CD4-positive, alpha-beta T cell treated with Interferon alpha-2 for 1 hour (primary cell): ENCODE results near the gene P2RX5.

Source experiments
- DNase-seq, 2 donors: peaks; one replicate each; pipeline ENCODE4 v3.0.0-alpha.2; 2020 to 2022

Gene P2RX5

DNA sequence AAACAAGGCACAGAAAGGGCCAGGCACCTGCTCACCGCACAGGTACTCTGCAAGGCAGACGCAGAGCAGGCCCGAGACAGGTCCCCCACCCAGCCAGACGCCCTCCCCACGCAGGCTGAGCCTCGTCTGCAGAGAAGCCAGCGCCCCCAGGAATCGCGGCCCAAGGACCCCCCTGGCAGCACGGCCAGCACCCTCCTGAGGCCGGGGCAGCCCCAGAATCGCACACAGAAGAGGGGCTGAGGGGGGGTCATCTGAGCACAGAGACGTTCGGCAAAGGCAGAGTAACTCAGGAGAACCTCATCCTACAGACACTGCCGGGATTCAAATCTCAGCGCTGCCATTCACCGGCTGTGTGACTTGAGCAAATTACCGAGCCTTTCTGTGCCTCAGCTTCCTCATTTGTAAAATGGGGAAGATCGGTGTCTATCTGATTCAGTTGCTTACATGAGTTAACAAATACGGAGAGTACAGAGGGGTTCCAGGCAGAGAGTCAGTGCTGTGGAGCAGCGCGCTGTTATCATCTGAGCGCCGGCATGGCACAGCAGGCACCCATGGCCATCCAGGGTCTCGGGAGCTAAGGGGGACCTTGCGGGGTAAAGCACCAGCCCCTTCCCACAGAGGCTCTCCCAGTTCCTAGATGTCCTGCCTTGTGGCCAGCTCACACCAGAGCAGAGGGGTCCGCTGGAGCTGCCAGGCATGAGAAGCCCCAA lies 17.0 kb downstream of the P2RX5 start:
- DNase-seq, result no peak

DNA sequence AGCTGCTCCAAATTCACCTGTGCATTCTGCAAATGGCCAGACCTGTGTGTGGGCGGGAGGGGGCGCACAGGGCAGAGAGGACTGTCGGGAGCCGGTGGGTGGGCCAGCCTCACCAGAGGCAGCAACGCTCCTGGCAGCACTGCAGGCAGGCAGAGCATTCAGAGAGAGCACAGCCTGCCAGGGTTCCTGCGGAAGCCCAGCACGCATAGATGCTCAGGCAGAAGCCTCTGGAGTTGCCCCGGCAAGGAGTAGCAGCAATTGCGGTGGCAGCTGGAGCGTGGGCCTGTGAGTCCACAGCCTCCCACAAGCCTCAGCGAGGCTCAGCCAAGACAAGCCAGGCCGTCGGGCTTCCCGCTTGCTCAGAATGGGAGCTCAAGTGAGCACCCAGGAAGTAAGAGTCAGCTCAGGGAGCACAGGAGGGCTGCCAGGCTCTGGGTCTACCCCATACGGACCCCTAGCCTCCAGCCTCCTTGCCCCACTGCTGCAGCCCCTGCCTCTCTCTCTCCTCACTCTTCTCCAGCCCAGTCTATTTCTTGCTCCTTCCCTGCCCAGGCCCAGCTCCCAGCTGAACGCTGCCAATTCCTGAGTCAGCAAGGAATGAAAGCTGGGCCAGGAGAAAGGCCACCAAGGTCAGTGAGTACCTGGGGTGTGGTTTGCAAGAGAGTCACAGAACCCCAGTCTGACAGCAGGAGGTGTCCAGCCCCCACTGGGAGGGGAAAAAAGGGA lies 17.7 kb downstream of the P2RX5 start:
- DNase-seq, result no peak

DNA sequence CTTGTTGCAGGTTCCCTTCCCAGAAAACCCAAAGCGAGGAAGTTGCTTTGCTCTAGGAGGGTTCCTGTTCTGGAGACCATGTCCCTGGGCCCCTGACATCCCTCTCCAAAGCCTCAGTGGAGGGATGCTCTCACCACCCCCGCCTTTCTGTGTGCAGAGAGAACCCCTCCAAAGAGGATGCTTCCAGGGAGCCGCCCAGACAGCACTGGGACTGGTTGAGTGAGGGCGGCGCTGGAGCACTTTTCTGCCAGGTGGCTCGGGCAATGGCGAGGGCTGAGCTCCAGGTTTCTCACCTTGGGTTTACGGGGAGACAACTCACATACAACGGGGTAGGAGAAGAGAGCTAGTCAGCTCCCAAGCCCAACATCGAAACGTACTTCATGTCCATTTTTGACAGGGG lies 20.1 kb downstream of the P2RX5 start:
- DNase-seq, result no peak

- no peak for DNase-seq
Measured at GRCh38 chr17:3672571-3672970, 23.4 kb downstream of the P2RX5 start.

DNA sequence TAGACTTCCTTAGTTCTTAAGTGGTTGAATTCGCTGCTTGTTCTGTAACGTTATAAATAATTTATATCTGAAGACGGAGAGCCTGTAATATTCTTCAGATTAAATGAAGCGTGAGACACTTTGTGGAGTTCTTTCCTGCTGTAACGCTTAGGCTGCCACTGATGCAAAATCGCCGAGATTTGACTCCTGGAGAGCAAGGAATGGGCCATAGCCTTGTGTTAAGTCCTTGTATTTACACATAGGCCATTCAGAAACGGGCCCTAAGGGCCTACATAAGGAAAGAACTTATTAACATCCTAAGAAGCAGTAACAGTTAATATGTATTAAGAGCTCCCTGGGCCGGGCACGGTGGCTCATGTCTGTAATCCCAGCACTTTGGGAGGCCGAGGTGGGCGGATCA lies 26.4 kb downstream of the P2RX5 start:
- no peak for DNase-seq

- DNase-seq, result no peak
Measured at GRCh38 chr17:3669085-3669347, 26.9 kb downstream of the P2RX5 start.

GRCh38 chr17:3668279-3669084 lies 27.5 kb downstream of the P2RX5 start, which contains the start of the genes EMC6 and TAX1BP3:
TSS of gene EMC6 (plus strand) at chr17:3668812. CDS start at chr17:3669147, 335 bp downstream.
TSS of gene TAX1BP3 (minus strand) at chr17:3668578. CDS start at chr17:3668526, 52 bp downstream.
- DNase-seq, result peak; percentile 97 to 99

DNA sequence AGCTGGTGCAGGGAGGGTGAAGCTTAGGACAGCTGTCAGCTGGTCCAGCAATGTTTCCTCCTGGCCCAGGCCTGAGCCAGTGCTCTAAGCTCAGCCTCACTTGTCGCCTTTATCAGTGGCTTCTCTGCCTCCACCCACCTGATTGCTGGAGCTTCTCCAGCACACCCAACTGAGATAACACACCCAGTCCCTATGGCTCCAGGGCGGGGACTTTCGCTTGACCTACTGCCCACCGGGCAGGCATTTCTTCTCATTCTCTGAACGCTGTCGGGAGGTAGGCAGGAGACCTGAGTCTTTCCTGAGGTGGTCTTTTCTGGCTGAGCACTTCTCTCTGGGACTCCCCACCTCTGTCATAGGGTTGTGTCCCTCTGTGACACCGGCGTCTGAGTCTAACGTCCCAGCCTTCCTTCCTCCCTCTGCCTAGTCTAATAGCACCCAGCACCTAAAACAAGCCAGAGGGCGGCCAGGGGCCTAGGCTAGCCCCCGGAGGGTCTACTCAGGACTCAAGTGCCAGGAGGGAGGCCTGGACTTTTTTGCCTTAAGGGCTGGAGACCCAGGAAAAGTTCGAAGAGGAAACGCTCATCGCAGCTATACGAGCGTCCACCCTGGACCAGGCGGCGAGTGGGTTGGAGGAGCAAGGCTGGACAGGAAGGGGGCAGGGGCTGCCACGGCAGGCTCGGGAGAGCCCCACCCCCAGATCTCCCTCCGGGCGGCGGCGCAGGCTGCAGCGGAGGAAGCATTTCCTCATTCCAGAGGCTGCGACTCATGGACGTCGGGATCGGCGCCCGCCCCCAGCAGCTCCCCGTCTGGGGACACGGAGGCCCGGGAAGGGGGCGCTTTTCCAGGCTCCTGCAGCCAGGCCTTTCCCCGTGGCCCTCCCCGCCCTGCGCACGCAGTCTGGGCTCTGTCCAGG lies 28.3 kb downstream of the P2RX5 start:
- no peak for DNase-seq

DNA sequence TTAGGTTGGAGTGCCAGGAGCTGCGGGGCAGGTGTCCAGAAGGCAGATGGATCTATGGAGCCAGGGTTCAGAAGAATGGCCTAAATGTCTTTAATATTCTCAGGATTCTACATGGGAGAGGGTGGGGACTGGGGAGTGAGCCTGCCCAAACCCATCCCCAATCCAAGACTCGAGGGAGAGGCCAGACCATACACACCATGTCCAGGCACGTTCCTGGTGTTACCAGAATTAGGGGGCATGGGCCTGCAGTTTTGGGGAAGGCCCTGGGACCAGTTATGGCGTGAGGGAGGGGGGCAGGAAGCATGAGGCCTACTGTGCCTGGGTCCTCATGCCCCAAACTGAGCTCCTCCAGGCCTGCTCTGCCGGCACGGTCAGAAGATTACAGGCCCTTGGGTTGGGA lies 29.4 kb downstream of the P2RX5 start:
- DNase-seq, result no peak

- no peak for DNase-seq
Measured at GRCh38 chr17:3665834-3666233, 30.1 kb downstream of the P2RX5 start.

DNA sequence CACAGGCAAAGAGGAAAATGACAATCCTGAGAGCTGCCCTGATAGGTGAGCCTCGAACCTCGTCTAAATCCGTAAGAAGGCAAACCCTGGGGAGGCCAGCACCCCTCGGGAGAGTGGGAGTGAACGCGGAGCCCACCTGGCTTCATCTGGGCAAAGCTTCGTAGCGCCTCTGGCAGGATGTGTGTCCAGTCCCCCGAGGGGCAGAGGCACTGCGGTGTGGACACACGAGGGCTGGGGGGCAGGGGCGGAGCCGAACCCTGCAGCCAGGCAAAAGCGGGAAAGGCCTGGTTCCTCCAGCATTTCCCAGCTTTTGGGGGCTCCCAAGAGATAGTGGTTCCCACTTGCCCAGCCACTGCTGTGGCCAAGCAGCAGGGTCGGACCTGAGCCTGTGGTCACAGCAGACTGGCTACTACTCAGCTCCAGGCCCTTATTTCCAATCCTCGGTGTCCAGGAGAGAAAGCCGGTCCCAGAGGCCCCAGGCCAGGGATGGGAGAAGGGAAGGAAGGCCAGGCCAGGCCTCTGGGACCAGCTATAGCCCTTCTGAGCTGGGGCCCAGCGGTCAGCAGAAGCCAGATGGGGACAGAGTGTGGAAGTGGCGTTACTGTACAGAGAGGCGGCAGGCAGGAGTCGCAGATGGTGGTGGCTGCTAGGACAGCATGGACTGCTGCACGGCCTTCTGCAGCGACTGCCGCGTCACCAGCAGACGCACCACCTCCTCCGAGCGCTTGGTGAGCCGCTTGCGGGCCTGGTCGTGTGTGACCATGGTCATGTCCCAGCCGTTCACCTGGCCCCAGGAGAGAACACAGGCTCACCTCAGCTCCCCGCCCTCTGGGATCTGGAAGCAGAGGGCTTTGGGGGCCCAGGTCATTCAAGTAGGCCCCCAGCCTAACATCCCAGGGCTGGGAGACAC lies 32.6 kb downstream of the P2RX5 start:
- DNase-seq, result no peak

DNA sequence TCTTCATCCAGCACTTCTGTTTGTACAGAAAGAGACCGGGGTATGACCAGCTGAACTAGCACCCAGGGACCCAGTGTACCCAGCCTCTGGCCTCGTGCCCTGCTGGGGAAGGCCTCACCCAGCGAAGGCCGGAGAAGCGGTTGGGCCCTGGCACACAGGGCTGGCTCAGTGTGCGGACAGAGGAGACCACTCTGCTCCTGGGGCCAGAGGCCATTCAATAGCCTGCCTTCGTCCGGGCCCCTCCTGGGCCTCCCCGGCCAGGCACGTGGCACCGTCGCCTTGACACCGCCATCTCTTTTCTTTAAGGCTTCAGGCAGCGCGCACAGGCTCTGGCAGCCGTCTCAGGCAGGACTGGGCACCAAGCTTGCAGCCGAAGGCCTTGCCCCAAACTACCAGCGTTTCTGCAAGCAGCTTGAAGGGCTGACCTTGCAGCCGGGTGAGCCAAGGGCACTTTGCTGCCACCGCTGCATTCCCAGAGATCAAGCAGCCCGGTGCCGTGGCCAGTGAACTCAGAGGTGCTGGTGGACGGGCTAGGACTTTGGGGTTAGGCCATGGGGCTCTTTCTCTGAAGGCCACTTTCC lies 35.6 kb downstream of the P2RX5 start:
- no peak for DNase-seq

DNA sequence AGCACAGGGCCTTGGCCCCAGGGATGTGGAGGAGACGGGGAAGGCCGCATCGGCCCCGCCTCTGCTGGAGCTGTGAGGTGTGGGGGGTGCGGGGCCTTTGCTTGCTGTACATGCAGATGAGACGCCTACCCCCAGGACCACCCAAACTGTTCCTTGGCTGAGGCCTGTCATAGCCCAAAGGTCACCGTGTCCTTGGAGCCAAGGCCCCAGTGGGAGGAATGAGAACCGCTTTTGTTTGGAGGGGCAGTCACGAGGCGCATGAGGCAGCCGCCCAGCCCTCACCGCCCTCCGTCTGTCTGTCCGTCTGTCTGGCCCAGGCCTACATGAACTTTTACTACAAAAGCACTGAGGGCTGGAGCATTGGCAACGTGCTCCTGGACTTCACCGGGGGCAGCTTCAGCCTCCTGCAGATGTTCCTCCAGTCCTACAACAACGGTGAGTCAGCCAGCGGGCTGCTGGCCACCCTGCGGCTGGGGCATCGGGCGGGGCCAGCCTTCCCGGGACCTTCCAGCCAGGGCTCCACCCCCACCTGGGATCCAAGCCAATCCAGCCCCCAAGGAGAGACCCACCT lies 36.3 kb downstream of the P2RX5 start:
- no peak for DNase-seq

- DNase-seq, result no peak
Measured at GRCh38 chr17:3658784-3659449, 37.0 kb downstream of the P2RX5 start.

DNA sequence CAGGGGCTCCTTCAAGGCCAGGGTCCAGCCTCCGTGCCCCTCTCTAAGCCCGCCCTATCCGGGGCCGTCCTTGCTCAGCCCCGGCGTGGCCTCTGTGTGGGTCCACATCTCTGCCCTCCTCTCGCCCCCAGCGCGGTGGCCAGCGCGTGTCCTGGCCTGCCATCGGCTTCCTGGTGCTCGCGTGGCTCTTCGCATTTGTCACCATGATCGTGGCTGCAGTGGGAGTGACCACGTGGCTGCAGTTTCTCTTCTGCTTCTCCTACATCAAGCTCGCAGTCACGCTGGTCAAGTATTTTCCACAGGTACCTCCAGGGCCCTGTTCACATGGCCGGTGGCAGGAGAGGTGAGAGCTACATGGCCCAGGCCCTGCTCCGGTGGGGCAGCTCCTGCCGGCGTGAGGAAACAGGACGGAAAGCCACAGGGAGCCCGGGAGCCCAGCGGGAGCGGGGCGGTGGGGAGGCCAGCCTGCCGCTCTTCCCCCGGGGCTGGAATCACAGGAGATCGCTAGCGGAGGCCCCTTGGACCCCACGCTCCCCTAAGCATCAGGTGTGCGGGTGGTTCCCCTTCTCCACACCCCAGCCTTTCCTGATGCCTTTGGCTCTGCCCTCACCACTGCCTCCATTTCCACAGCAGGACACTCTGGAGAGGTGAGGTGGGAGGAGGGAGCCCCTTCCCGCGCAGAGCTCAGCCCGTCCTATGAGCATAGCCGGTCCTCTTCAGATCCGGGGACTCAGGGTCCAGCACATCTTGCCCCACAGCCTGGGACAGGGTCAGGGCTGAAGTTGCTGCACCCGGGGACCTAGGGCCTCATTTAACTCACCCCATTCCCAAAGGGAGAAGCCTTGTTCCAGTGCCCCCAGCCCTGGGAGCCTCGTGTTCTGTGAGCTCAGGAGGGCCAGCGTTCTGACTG lies 37.8 kb downstream of the P2RX5 start:
- no peak for DNase-seq

DNA sequence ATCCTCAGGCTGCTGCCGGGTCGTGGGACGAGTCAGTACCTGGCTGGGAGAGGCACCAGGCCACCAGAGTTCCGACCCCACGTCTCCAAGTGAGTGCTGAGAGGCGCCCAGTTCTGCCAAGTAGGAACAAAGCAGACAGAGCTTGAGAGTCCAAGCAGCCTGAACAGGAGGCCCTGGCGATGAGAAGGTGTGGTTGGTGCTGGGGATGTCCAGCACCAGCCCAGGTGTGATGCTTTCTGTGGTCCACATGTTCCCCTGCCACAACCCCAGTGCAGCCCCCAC lies 38.4 kb downstream of the P2RX5 start:
- no peak for DNase-seq

- DNase-seq, result no peak
Measured at GRCh38 chr17:3656755-3657587, 39.0 kb downstream of the P2RX5 start.

DNA sequence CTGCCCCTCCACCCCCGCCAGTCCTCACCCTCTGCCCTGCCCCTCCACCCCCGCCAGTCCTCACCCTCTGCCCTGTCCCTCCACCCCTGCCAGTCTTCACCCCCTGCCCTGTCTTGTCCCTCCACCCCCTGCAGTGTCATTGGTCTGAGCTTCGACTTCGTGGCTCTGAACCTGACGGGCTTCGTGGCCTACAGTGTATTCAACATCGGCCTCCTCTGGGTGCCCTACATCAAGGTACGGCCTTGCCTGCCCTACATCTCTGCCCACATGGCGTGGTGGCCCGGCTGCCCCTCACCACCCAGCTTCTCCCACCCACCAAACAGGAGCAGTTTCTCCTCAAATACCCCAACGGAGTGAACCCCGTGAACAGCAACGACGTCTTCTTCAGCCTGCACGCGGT lies 39.6 kb downstream of the P2RX5 start:
- no peak for DNase-seq

GRCh38 chr17:3655766-3656165 lies 40.2 kb downstream of the P2RX5 start:
- no peak for DNase-seq
